ENCODE measurements around the gene C1orf21. TPM values are rescaled to one million over a fixed set of nuclear protein-coding genes. Genes with fewer than 3 reads are reported as not detected.
A peak's percentile ranks its signal among the peaks of the same experiment; 100 is the strongest.

C1orf21 gene
- total RNA-seq, 2 donors from 2014 or later = 10.4 to 15.2 TPM

- H3K4me3 ChIP-seq = no peak overlapping the region
- H3K27me3 ChIP-seq (replicated peaks; ENCODE audit: insufficient read depth) = no peaks in the 10 kb centered on the region
- no peaks in the 10 kb centered on the region for H3K9me3 ChIP-seq
- peaks cover 9 to 38% of the 10 kb centered on the region in 2 donors for H3K4me1 ChIP-seq (ENCODE audit: control insufficient read depth in 1 of 2, low read depth in 2 of 2)
- no peaks in the 10 kb centered on the region for H3K36me3 ChIP-seq
- no peak for TF ChIP-seq CTCF (IDR thresholded peaks at IDR 0.05)
- ATAC-seq (ENCODE audit: insufficient number of reproducible peaks, low FRiP score, low read depth) (no peak), DNase-seq (ENCODE audit: low spot score) (no peak)
- peak overlapping the region; percentile 29 to 72 for H3K27ac ChIP-seq
These were observed 236.6 kb downstream of the C1orf21 start for GRCh38 chr1:184623404-184623803.

DNA sequence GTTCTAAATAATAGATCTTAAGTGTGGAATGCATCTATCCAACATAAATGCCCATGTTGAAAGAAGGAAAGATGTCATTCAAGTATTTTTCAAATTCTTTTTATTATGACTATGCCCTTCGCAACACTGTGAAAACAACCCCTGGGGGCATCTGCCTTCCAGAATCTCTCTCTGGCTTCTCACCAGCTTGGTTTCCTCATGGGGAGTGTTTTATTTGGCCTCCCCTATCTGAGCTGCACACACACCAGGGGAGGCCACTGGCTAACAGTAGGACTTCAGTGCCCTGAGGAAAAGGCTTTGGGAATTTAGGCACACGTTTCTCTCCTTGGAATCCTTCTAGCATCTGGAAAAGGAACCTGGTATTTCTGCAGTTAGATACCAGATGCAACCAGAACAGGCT is 237.2 kb downstream of the C1orf21 start:
- DNase-seq (ENCODE audit: low spot score) = no peak
- H3K27ac ChIP-seq = peak overlapping the region in 1 of 2 donors; percentile 29
- H3K9me3 ChIP-seq = no peaks in the 10 kb centered on the region
- H3K4me1 ChIP-seq (ENCODE audit: control insufficient read depth in 1 of 2, low read depth in 2 of 2) = peaks cover 9 to 38% of the 10 kb centered on the region in 2 donors
- H3K4me3 ChIP-seq = no peak overlapping the region
- no peak for TF ChIP-seq CTCF (IDR thresholded peaks at IDR 0.05)
- ATAC-seq (ENCODE audit: insufficient number of reproducible peaks, low FRiP score, low read depth) = no peak
- H3K36me3 ChIP-seq = no peaks in the 10 kb centered on the region
- no peaks in the 10 kb centered on the region for H3K27me3 ChIP-seq (replicated peaks; ENCODE audit: insufficient read depth)

GRCh38 chr1:184624626-184625025 is 237.8 kb downstream of the C1orf21 start:
- Histone ChIP-seq H3K4me1 (ENCODE audit: control insufficient read depth in 1 of 2, low read depth in 2 of 2) (peaks cover 9 to 43% of the 10 kb centered on the region in 2 donors), H3K27me3 (replicated peaks; ENCODE audit: insufficient read depth) (no peaks in the 10 kb centered on the region), H3K9me3 (no peaks in the 10 kb centered on the region), H3K36me3 (no peaks in the 10 kb centered on the region), H3K4me3 (no peak overlapping the region), H3K27ac (no peak overlapping the region)
- DNase-seq (ENCODE audit: low spot score) (no peak), ATAC-seq (ENCODE audit: insufficient number of reproducible peaks, low FRiP score, low read depth) (no peak)
- no peak for TF ChIP-seq CTCF (IDR thresholded peaks at IDR 0.05)

DNA sequence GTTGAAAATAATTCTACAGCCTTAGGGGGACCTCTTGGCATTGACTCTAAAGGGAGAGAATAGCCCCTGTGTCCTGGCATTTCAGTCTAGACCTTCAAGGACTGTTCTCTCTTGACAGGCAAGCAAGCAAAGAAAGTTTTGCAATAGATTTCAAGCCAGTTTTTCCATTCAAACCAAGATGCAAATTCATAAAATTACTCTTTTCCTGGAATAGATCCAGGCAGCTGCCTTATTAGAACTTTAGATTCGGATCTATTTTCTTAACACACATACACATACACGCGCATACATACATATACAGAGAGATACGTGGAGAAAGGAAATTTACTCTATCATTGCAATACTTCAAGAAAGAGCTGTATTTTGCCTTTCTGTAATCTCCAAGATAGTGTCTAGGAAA is 238.4 kb downstream of the C1orf21 start:
- no peak overlapping the region for H3K4me3 ChIP-seq
- H3K4me1 ChIP-seq (ENCODE audit: control insufficient read depth in 1 of 2, low read depth in 2 of 2) = peaks cover 9 to 49% of the 10 kb centered on the region in 2 donors
- H3K27me3 ChIP-seq (replicated peaks; ENCODE audit: insufficient read depth) = no peaks in the 10 kb centered on the region
- no peak for DNase-seq (ENCODE audit: low spot score)
- no peak for TF ChIP-seq CTCF (IDR thresholded peaks at IDR 0.05)
- no peak for ATAC-seq (ENCODE audit: insufficient number of reproducible peaks, low FRiP score, low read depth)
- no peak overlapping the region for H3K27ac ChIP-seq
- no peaks in the 10 kb centered on the region for H3K9me3 ChIP-seq
- no peaks in the 10 kb centered on the region for H3K36me3 ChIP-seq

DNA sequence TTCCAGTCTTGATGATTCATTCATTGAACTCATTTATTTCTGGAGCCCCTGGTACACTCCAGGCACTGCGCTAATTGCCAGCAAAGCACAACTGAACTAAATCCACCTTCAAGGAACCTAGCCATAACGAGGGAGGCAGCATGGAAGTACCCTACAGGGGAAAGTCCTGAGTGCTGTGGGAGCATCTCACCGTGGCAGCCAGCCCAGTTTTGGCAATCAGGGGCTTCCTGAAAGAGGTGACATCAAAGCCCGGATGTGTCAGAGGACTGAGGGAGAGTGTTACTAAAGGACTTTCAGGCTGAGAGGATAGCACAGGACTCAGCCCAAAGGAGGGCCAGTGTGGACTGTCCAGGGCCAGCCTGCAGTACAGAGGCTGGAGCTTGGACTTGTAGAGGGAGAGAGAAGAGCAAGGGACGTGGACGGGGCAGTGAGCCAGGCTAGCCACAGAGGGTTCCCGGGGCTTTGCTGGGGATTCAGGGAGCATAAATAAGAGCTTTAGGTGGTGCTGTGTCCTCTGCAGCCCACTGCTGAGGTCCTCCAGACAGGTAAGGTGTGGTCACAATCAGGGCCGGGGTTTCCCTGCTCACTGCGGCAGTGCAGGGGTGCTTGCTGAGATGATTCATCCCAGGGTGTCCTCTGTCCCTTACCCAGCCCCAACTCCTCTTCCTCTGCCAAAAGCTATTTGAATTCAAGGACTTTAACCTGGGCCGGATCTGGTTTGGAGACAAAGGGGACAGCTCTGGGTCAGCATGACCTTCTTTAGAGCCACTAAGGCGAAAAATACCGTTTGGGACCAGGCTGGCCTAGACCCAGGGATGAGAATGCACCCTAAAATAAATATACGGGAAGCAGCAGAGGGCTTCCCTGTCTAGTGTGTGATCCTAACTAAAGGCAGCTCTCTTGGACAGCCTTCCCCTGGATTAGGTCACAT is 239.5 kb downstream of the C1orf21 start:
- peaks cover 9 to 53% of the 10 kb centered on the region in 2 donors for H3K4me1 ChIP-seq (ENCODE audit: control insufficient read depth in 1 of 2, low read depth in 2 of 2)
- no peak for DNase-seq (ENCODE audit: low spot score)

More for the DNA sequence above, 239.5 kb downstream of the C1orf21 start:
- TF ChIP-seq CTCF (IDR thresholded peaks at IDR 0.05) = no peak
- ATAC-seq (ENCODE audit: insufficient number of reproducible peaks, low FRiP score, low read depth) = no peak
- Histone ChIP-seq H3K36me3 (no peaks in the 10 kb centered on the region), H3K27ac (no peak overlapping the region), H3K27me3 (replicated peaks; ENCODE audit: insufficient read depth) (no peaks in the 10 kb centered on the region), H3K4me3 (no peak overlapping the region), H3K9me3 (no peaks in the 10 kb centered on the region)
